SU-DHL-6 (cell line): ENCODE measurements around the gene FLRT2.

Source experiments
- H2AFZ ChIP-seq: fragments of 200-600 bp; sonication (generic); 2 replicates; pipeline ENCODE4 v1.6.1; 2014; ENCODE audit warnings: low read depth, mild to moderate bottlenecking, moderate library complexity, mixed read lengths, antibody characterized with exemption, low read length; ENCODE audit not compliant: severe bottlenecking
- H3F3A ChIP-seq: fragments of 200-600 bp; shearing (Covaris generic); 2 replicates; pipeline ENCODE4 v1.6.0; 2016; ENCODE audit warnings: antibody characterized with exemption, mild to moderate bottlenecking; ENCODE audit not compliant: insufficient read depth
- H3K27ac ChIP-seq: fragments of 200-600 bp; sonication (generic); 2 replicates; pipeline ENCODE4 v1.5.1; 2016; ENCODE audit warnings: low read depth, mild to moderate bottlenecking, low read length, moderate library complexity, mixed read lengths
- H3K27me3 ChIP-seq: fragments of 200-600 bp; sonication (generic), shearing (Covaris generic); 2 replicates; pipeline ENCODE4 v1.6.0; 2014; ENCODE audit warnings: mild to moderate bottlenecking, low read length
- H3K36me3 ChIP-seq: fragments of 200-600 bp; sonication (generic); 2 replicates; pipeline ENCODE4 v1.6.1; 2014; ENCODE audit warnings: mild to moderate bottlenecking, low read length, mixed read lengths
- H3K4me2 ChIP-seq: fragments of 300-600, 200-600 bp; shearing (Covaris generic), sonication (generic); 2 replicates; pipeline ENCODE4 v1.6.0; 2014; ENCODE audit warnings: low read length, low read depth, mild to moderate bottlenecking; ENCODE audit not compliant: poor library complexity, severe bottlenecking
- H3K4me3 ChIP-seq: fragments of 200-600 bp; sonication (generic); 2 replicates; pipeline ENCODE4 v1.5.1; 2014; ENCODE audit warnings: antibody characterized with exemption, low read length, mild to moderate bottlenecking, mixed read lengths; ENCODE audit not compliant: insufficient read depth, poor library complexity, severe bottlenecking
- H3K79me2 ChIP-seq: fragments of 200-600 bp; sonication (generic); 2 replicates; pipeline ENCODE4 v1.6.1; 2014; ENCODE audit warnings: mild to moderate bottlenecking, low read length, moderate library complexity; ENCODE audit not compliant: insufficient read depth
- H3K9ac ChIP-seq: fragments of 200-600 bp; sonication (generic); 2 replicates; pipeline ENCODE4 v1.7.0; 2014; ENCODE audit warnings: mild to moderate bottlenecking, low read length
- H3K9me2 ChIP-seq: fragments of 200-600 bp; sonication (generic); replicated peaks from 2 replicates; pipeline ENCODE4 v1.6.1; 2014; ENCODE audit warnings: low read length; ENCODE audit not compliant: insufficient read depth
- H3K9me3 ChIP-seq: fragments of 200-600 bp; sonication (generic); 2 replicates; pipeline ENCODE4 v1.6.1; 2014; ENCODE audit warnings: low read length, mixed read lengths; ENCODE audit not compliant: insufficient read depth
- H4K20me1 ChIP-seq: fragments of 200-600 bp; sonication (generic); 2 replicates; pipeline ENCODE4 v1.6.1; 2014; ENCODE audit warnings: low read depth, mild to moderate bottlenecking, antibody characterized with exemption, low read length, moderate library complexity, mixed read lengths
- CTCF ChIP-seq: fragments of 200-600 bp; sonication (generic); IDR thresholded peaks from one replicate; pipeline ENCODE4 v1.5.1; 2017; ENCODE audit warnings: antibody characterized with exemption, mild to moderate bottlenecking, low read length, moderate library complexity; ENCODE audit not compliant: insufficient read depth, poor library complexity, severe bottlenecking
- EZH2phosphoT487 ChIP-seq: fragments of 200-600 bp; sonication (generic), shearing (Covaris generic); conservative IDR thresholded peaks from 2 replicates; pipeline ENCODE4 v1.6.1; 2018; ENCODE audit warnings: mild to moderate bottlenecking, antibody characterized with exemption, low read length, moderate library complexity, mixed read lengths

Gene FLRT2

GRCh38 chr14:85663256-85663655 is 133.3 kb downstream of the FLRT2 start:
- Histone ChIP-seq H3K27me3 (no peaks in the 10 kb centered on the region), H3K4me2 (no peak overlapping the region), H3F3A (no peaks in the 10 kb centered on the region), H4K20me1 (no peaks in the 10 kb centered on the region), H3K79me2 (no peaks in the 10 kb centered on the region), H3K4me3 (no peak overlapping the region), H3K36me3 (no peaks in the 10 kb centered on the region), H3K9me3 (no peaks in the 10 kb centered on the region), H3K27ac (no peak overlapping the region), H3K9me2 (0 out of 2 replicates have a peak, but pooled peaks cover 2% of the 10 kb centered on the region), H2AFZ (no peak overlapping the region), H3K9ac (no peak overlapping the region)
- no peak for TF ChIP-seq CTCF
- no peak for TF ChIP-seq EZH2phosphoT487

GRCh38 chr14:85663667-85664066 is 133.7 kb downstream of the FLRT2 start:
- H3K27ac ChIP-seq: no peak overlapping the region
- no peaks in the 10 kb centered on the region for H3K36me3 ChIP-seq
- H3K27me3 ChIP-seq: no peaks in the 10 kb centered on the region
- H3K79me2 ChIP-seq: no peaks in the 10 kb centered on the region
- no peaks in the 10 kb centered on the region for H3K9me3 ChIP-seq
- no peak overlapping the region for H3K4me3 ChIP-seq
- 0 out of 2 replicates have a peak, but pooled peaks cover 2% of the 10 kb centered on the region for H3K9me2 ChIP-seq
- H3F3A ChIP-seq: no peaks in the 10 kb centered on the region
- H3K9ac ChIP-seq: no peak overlapping the region
- no peak for TF ChIP-seq CTCF
- TF ChIP-seq EZH2phosphoT487: no peak
- H3K4me2 ChIP-seq: no peak overlapping the region
- H4K20me1 ChIP-seq: no peaks in the 10 kb centered on the region
- no peak overlapping the region for H2AFZ ChIP-seq

- H4K20me1 ChIP-seq: no peaks in the 10 kb centered on the region
- H2AFZ ChIP-seq: no peak overlapping the region
- H3K79me2 ChIP-seq: no peaks in the 10 kb centered on the region
- H3K27ac ChIP-seq: no peak overlapping the region
- H3K9ac ChIP-seq: no peak overlapping the region
- H3F3A ChIP-seq: no peaks in the 10 kb centered on the region
- no peak for TF ChIP-seq EZH2phosphoT487
- no peak for TF ChIP-seq CTCF
- H3K36me3 ChIP-seq: no peaks in the 10 kb centered on the region
- H3K9me2 ChIP-seq: no peaks in the 10 kb centered on the region
- H3K4me2 ChIP-seq: no peak overlapping the region
- no peaks in the 10 kb centered on the region for H3K9me3 ChIP-seq
- no peaks in the 10 kb centered on the region for H3K27me3 ChIP-seq
- no peak overlapping the region for H3K4me3 ChIP-seq
Measured at GRCh38 chr14:85675957-85676356, 146.0 kb downstream of the FLRT2 start.
